Measurements from ENCODE around the gene SPN.
A peak's percentile ranks its signal among the peaks of the same experiment; 100 is the strongest.
"Not testable (repeated sequence)": the region's sequence is repeated elsewhere in the genome, so short reads cannot be mapped to it uniquely, and the experiment has no call there.

The SPN gene

DNA sequence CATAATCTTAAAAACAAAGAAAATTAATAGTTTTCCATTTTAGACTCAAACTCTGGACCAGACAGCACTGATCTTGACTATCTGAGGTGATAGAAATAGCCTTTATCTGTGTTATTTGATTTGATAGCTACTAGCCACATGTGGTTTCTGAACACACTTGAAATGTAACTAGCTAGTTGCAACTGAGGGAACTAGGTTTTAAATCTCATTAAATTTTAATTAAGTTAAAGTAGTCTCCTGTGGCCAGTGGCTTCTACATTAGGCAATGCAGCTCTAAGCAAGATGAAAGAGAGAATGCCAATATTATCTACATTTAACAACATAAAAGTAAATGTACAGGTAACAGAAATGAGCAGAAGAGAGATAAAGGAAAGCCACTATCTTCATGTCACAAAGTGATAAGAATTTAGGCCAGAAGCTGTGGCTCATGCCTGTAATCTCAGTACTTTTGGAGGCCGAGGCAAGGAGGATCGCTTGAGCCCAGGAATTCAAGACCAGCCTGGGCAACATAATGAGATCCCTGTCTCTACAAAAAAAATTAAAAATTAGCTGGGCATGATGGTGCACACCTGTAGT lies 11.2 kb upstream of the SPN start:
- H3K4me1 ChIP-seq (ENCODE audit: control insufficient read depth, insufficient read depth, low read length) = no peaks in the 10 kb centered on the region
- no peaks in the 10 kb centered on the region for H3K9me3 ChIP-seq (ENCODE audit: control insufficient read depth, insufficient read depth, low read length)
- H3K36me3 ChIP-seq (ENCODE audit: control insufficient read depth, insufficient read depth, low read length) = no peaks in the 10 kb centered on the region
- no peaks in the 10 kb centered on the region for H3K27me3 ChIP-seq (ENCODE audit: control insufficient read depth, insufficient read depth, low read length)
- H3K9ac ChIP-seq (ENCODE audit: low read depth, low read length) = no peak overlapping the region
- H3K4me3 ChIP-seq (ENCODE audit: low read depth, low read length) = no peak overlapping the region

DNA sequence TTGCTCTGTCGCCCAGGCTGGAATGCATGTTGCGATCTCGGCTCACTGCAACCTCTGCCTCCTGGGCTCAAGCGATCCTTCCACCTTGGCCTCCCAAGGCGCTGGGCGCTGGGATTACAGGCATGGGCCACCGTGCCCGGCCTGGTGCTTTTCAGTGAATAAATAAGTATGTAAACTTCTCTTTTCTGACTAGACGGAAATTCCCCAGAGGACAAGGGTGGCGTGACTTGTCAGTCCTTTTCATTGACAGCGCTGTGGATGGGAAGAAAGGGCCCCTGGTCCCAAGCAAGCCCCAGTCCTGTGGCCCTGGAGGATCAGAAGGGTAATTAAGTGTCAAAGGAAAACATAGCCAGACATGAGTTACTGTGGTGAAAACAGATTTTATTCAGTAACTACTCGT lies 9.6 kb upstream of the SPN start:
- Histone ChIP-seq H3K27me3 (ENCODE audit: control insufficient read depth, insufficient read depth, low read length) (no peaks in the 10 kb centered on the region), H3K36me3 (ENCODE audit: control insufficient read depth, insufficient read depth, low read length) (no peaks in the 10 kb centered on the region), H3K4me3 (ENCODE audit: low read depth, low read length) (no peak overlapping the region), H3K9me3 (ENCODE audit: control insufficient read depth, insufficient read depth, low read length) (no peaks in the 10 kb centered on the region), H3K4me1 (ENCODE audit: control insufficient read depth, insufficient read depth, low read length) (no peaks in the 10 kb centered on the region), H3K9ac (ENCODE audit: low read depth, low read length) (no peak overlapping the region)

DNA sequence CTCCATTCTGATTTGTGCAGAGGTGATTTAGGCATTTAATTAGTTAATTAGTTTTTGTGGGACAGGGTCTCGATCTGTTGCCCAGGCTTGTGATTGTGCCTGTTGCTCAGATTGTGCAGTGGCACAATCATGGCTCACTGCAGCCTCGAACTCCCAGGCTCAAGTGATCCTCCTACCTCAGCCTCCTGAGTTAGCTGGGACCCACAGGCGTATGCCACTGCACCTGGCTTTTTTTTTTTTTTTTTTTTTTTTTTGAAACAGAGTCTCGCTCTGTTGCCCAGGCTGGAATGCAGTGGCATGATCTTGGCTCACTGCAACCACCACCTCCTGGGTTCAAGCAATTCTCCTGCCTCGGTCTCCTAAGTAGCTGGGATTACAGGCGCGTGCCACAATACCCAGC lies 9.2 kb upstream of the SPN start:
- H3K36me3 ChIP-seq (ENCODE audit: control insufficient read depth, insufficient read depth, low read length); H3K27me3 ChIP-seq (ENCODE audit: control insufficient read depth, insufficient read depth, low read length); H3K9me3 ChIP-seq (ENCODE audit: control insufficient read depth, insufficient read depth, low read length); H3K4me3 ChIP-seq (ENCODE audit: low read depth, low read length); H3K4me1 ChIP-seq (ENCODE audit: control insufficient read depth, insufficient read depth, low read length); H3K9ac ChIP-seq (ENCODE audit: low read depth, low read length): not testable (repeated sequence)

DNA sequence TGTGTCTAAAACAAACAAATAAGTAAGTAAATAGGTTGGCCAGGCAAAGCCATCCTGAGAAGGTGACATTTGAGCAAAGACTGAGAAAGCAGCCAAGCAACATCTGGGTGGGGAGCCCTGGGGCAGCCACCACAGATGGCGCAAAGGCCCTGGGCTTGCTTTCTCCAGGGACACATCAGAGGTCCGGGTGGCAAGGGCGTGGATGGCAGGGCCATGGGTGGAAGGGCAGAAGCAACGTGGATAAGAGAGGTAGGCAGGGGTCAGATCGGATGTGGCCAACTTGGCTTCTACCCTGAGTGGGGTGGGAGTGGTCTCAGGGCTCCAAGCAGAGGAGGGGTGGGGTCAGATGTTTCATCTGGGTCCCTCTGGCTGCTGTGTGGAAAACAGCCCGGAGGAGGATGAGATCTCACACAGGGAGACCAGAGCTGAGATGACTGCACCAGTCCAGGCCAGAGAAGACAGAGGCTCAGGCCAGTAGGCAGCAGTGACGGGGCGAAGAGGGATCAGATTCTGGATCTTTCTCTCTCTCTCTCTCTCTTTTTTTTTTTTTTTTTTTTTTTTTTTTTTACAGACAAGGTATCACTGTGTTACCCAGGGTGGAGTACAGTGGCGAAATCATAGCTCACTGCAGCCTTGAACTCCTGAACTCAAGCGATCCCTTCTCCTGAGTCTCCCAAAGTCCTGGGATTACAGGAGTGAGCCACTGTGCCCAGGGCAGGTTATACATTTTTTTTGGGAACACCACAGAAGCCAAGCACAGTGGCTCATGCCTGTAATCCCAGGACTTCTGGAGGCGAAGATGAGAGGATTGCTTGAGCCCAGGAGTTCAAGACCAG lies 6.1 kb upstream of the SPN start:
- no peaks in the 10 kb centered on the region for H3K9me3 ChIP-seq (ENCODE audit: control insufficient read depth, insufficient read depth, low read length)
- H3K36me3 ChIP-seq (ENCODE audit: control insufficient read depth, insufficient read depth, low read length) = no peaks in the 10 kb centered on the region
- H3K27me3 ChIP-seq (ENCODE audit: control insufficient read depth, insufficient read depth, low read length) = no peaks in the 10 kb centered on the region
- H3K4me1 ChIP-seq (ENCODE audit: control insufficient read depth, insufficient read depth, low read length) = no peaks in the 10 kb centered on the region
- H3K9ac ChIP-seq (ENCODE audit: low read depth, low read length) = no peak overlapping the region
- no peak overlapping the region for H3K4me3 ChIP-seq (ENCODE audit: low read depth, low read length)

DNA sequence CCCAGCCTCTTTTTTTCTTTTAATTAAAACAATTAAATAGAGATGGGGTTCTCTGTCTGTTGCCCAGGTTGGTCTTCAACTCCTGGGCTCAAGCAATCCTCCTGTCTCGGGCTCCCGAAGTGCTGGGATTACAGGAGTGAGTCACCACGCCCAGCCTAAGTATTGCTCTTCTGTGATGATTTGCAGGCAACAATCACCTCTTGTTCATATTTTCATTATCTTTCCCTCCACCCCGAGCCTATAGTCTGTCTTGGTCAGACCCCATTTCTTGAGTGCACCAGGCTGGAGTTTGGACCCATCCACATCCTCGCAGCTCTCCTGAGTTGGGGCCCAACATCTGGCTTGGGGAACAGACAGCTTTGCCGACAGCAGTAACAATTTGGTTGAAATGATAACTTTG lies 4.3 kb upstream of the SPN start:
- Histone ChIP-seq H3K9me3 (ENCODE audit: control insufficient read depth, insufficient read depth, low read length) (no peaks in the 10 kb centered on the region), H3K4me1 (ENCODE audit: control insufficient read depth, insufficient read depth, low read length) (peaks cover 2% of the 10 kb centered on the region), H3K9ac (ENCODE audit: low read depth, low read length) (no peak overlapping the region), H3K4me3 (ENCODE audit: low read depth, low read length) (no peak overlapping the region), H3K27me3 (ENCODE audit: control insufficient read depth, insufficient read depth, low read length) (no peaks in the 10 kb centered on the region), H3K36me3 (ENCODE audit: control insufficient read depth, insufficient read depth, low read length) (no peaks in the 10 kb centered on the region)

DNA sequence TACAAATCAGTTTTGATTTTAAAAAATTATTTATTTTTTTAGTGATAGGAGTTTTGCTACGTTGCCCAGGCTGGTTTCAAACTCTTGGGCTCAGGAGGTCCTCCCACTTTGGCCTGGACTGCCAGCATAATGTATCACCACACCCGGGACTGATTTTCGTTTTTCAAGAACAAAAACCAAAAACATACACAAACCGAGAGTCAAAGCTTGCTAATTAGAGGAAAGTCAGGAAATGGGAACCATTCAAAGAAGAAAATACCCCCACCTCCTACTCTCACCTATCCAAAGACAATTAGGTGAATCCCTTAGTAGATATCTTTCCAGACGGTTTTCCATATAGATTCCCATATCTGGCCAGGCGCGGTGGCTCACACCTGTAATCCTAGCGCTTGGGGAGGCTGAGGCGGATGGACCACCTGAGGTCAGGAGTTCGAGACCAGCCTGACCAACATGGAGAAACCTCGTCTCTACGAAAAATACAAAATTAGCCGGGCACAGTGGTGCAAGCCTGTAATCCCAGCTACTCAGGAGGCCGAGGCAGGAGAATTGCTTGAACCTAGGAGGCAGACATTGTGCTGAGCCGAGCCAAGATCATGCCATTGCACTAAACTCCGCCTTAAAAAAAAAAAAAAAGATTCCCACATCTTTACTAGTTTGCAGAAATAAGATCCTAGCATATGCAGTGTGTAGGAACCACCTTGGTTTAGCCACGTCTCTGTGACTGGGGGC lies 883 bp upstream of the SPN start:
- Histone ChIP-seq H3K4me1 (ENCODE audit: control insufficient read depth, insufficient read depth, low read length) (peaks cover 14% of the 10 kb centered on the region), H3K4me3 (ENCODE audit: low read depth, low read length) (no peak overlapping the region), H3K9me3 (ENCODE audit: control insufficient read depth, insufficient read depth, low read length) (no peaks in the 10 kb centered on the region), H3K9ac (ENCODE audit: low read depth, low read length) (no peak overlapping the region), H3K36me3 (ENCODE audit: control insufficient read depth, insufficient read depth, low read length) (no peaks in the 10 kb centered on the region), H3K27me3 (ENCODE audit: control insufficient read depth, insufficient read depth, low read length) (no peaks in the 10 kb centered on the region)

DNA sequence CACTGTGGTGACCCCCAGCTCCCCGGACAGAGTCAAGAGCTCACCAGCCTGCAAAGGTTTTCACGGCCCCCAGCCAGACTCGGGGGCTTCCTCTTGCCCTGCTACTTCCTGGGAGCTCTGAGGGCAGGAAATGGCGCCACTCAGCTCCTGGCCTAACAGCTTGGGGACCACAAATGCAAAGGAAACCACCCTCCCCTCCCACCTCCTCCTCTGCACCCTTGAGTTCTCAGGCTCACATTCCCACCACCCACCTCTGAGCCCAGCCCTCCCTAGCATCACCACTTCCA lies 375 bp upstream of the SPN start:
- Histone ChIP-seq H3K9me3 (ENCODE audit: control insufficient read depth, insufficient read depth, low read length) (no peaks in the 10 kb centered on the region), H3K9ac (ENCODE audit: low read depth, low read length) (no peak overlapping the region), H3K27me3 (ENCODE audit: control insufficient read depth, insufficient read depth, low read length) (no peaks in the 10 kb centered on the region), H3K4me3 (ENCODE audit: low read depth, low read length) (no peak overlapping the region), H3K36me3 (ENCODE audit: control insufficient read depth, insufficient read depth, low read length) (no peaks in the 10 kb centered on the region), H3K4me1 (ENCODE audit: control insufficient read depth, insufficient read depth, low read length) (peaks cover 15% of the 10 kb centered on the region)

DNA sequence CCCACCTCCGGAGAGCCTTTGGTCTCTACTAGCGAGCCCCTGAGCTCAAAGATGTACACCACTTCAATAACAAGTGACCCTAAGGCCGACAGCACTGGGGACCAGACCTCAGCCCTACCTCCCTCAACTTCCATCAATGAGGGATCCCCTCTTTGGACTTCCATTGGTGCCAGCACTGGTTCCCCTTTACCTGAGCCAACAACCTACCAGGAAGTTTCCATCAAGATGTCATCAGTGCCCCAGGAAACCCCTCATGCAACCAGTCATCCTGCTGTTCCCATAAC lies 702 bp downstream of the SPN start:
- Histone ChIP-seq H3K27me3 (ENCODE audit: control insufficient read depth, insufficient read depth, low read length) (no peaks in the 10 kb centered on the region), H3K9me3 (ENCODE audit: control insufficient read depth, insufficient read depth, low read length) (no peaks in the 10 kb centered on the region), H3K9ac (ENCODE audit: low read depth, low read length) (no peak overlapping the region), H3K36me3 (ENCODE audit: control insufficient read depth, insufficient read depth, low read length) (no peaks in the 10 kb centered on the region), H3K4me1 (ENCODE audit: control insufficient read depth, insufficient read depth, low read length) (peaks cover 15% of the 10 kb centered on the region), H3K4me3 (ENCODE audit: low read depth, low read length) (no peak overlapping the region)

DNA sequence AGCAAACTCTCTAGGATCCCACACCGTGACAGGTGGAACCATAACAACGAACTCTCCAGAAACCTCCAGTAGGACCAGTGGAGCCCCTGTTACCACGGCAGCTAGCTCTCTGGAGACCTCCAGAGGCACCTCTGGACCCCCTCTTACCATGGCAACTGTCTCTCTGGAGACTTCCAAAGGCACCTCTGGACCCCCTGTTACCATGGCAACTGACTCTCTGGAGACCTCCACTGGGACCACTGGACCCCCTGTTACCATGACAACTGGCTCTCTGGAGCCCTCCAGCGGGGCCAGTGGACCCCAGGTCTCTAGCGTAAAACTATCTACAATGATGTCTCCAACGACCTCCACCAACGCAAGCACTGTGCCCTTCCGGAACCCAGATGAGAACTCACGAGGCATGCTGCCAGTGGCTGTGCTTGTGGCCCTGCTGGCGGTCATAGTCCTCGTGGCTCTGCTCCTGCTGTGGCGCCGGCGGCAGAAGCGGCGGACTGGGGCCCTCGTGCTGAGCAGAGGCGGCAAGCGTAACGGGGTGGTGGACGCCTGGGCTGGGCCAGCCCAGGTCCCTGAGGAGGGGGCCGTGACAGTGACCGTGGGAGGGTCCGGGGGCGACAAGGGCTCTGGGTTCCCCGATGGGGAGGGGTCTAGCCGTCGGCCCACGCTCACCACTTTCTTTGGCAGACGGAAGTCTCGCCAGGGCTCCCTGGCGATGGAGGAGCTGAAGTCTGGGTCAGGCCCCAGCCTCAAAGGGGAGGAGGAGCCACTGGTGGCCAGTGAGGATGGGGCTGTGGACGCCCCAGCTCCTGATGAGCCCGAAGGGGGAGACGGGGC lies 1.3 kb downstream of the SPN start:
- Histone ChIP-seq H3K36me3 (ENCODE audit: control insufficient read depth, insufficient read depth, low read length) (no peaks in the 10 kb centered on the region), H3K4me1 (ENCODE audit: control insufficient read depth, insufficient read depth, low read length) (peaks cover 15% of the 10 kb centered on the region), H3K9me3 (ENCODE audit: control insufficient read depth, insufficient read depth, low read length) (no peaks in the 10 kb centered on the region), H3K27me3 (ENCODE audit: control insufficient read depth, insufficient read depth, low read length) (no peaks in the 10 kb centered on the region), H3K9ac (ENCODE audit: low read depth, low read length) (no peak overlapping the region), H3K4me3 (ENCODE audit: low read depth, low read length) (no peak overlapping the region)

DNA sequence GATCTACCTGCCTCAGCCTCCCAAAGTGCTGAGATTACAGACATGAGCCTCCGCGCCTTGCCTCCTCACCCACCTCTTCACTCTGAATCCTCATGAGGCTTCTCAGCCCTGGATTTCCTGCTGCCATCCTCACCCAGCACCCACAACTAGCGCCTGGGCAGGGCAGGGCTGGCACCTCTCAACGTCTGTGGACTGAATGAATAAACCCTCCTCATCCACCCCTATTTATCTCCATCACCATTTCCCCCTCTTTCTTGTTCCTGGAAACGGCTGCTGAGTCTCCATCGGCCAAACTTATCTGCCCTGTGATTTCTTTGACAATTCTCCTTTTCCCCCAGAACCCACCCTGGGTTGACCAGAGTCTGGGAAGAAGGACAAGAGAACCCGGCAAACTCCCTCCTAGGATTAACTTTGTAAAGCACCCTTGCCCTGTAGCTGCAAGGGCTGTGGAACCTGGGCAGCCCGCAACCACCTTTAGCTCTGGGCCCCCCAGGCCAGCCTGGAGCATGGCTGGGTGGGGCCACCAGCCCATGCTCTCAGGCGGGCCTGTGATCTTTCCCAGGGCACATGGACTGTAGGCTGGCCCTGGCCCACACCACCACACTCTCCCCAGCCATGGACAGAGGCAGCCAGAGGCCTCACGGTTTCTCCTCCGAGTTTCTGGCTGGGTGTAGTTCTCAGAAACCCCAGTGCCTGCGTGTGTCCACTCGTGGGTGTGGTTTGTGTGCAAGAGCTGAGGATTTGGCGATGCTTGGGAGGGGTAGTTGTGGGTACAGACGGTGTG lies 2.4 kb downstream of the SPN start:
- no peak overlapping the region for H3K4me3 ChIP-seq (ENCODE audit: low read depth, low read length)
- H3K27me3 ChIP-seq (ENCODE audit: control insufficient read depth, insufficient read depth, low read length) = no peaks in the 10 kb centered on the region
- peaks cover 15% of the 10 kb centered on the region for H3K4me1 ChIP-seq (ENCODE audit: control insufficient read depth, insufficient read depth, low read length)
- no peaks in the 10 kb centered on the region for H3K36me3 ChIP-seq (ENCODE audit: control insufficient read depth, insufficient read depth, low read length)
- H3K9me3 ChIP-seq (ENCODE audit: control insufficient read depth, insufficient read depth, low read length) = no peaks in the 10 kb centered on the region
- peak overlapping the region; percentile 29 for H3K9ac ChIP-seq (ENCODE audit: low read depth, low read length)

DNA sequence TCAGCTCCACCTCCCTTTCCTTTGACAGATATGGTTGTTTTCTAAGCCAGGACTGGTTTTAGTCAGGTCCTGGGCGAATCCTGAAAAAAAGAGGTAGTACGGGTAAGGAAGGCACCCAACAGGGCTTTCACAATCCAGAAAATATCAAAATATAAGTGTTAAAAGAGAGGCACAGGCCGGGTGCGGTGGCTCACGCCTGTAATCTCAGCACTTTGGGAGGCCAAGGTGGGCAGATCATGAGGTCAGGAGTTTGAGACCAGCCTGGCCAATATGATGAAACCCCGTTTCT lies 4.2 kb downstream of the SPN start:
- H3K9ac ChIP-seq (ENCODE audit: low read depth, low read length); H3K27me3 ChIP-seq (ENCODE audit: control insufficient read depth, insufficient read depth, low read length); H3K36me3 ChIP-seq (ENCODE audit: control insufficient read depth, insufficient read depth, low read length); H3K9me3 ChIP-seq (ENCODE audit: control insufficient read depth, insufficient read depth, low read length): not testable (repeated sequence)
- Histone ChIP-seq H3K4me3 (ENCODE audit: low read depth, low read length) (peak overlapping the region; percentile 48), H3K4me1 (ENCODE audit: control insufficient read depth, insufficient read depth, low read length) (peaks cover 15% of the 10 kb centered on the region)

All from iPS-15b (cell line).